Measurements from ENCODE around the gene TAS1R3. TPM values are rescaled to one million over a fixed set of nuclear protein-coding genes. Genes with fewer than 3 reads are reported as not detected.

The TAS1R3 gene
- total and polyA plus RNA-seq, 9 donors: 0.07 to 0.40 (median 0.24) TPM; not detected in 2

GRCh38 chr1:1337793-1338147 lies 6.7 kb downstream of the TAS1R3 start:
- intact Hi-C loops (cut with DNase I): no loop called here
- Histone ChIP-seq H3K9me3 (no peaks in the 10 kb centered on the region), H3K36me3 (no peaks in the 10 kb centered on the region), H3K4me3 (no peak overlapping the region), H3K4me1 (ENCODE audit: insufficient read depth) (no peaks in the 10 kb centered on the region), H3K27me3 (no peaks in the 10 kb centered on the region), H3K27ac (no peak overlapping the region)
- TF ChIP-seq CTCF (IDR thresholded peaks at IDR 0.05) (no peak), POLR2A (IDR thresholded peaks at IDR 0.05) (no peak), EP300 (IDR thresholded peaks at IDR 0.05) (no peak)
- 78 to 85% (median 79%) methylated on average over 18 of the region's 18 CpGs for WGBS, 3 donors
- no peak for DNase-seq

- no peak overlapping the region for H3K27ac ChIP-seq
- 90 to 93% (median 92%) methylated on average over 36 of the region's 36 CpGs for WGBS, 3 donors
- H3K4me3 ChIP-seq: no peak overlapping the region
- DNase-seq: no peak
- no peaks in the 10 kb centered on the region for H3K27me3 ChIP-seq
- TF ChIP-seq CTCF (IDR thresholded peaks at IDR 0.05) (no peak), POLR2A (IDR thresholded peaks at IDR 0.05) (no peak), EP300 (IDR thresholded peaks at IDR 0.05) (no peak)
- no peaks in the 10 kb centered on the region for H3K9me3 ChIP-seq
- H3K36me3 ChIP-seq: no peaks in the 10 kb centered on the region
- H3K4me1 ChIP-seq (ENCODE audit: insufficient read depth): no peaks in the 10 kb centered on the region
- intact Hi-C loops (cut with DNase I): no loop called here
Measured at GRCh38 chr1:1338278-1338677, 7.2 kb downstream of the TAS1R3 start.

- Histone ChIP-seq H3K27ac (no peak overlapping the region), H3K27me3 (no peaks in the 10 kb centered on the region), H3K4me1 (ENCODE audit: insufficient read depth) (no peaks in the 10 kb centered on the region), H3K9me3 (no peaks in the 10 kb centered on the region), H3K36me3 (no peaks in the 10 kb centered on the region), H3K4me3 (no peak overlapping the region)
- intact Hi-C loops (cut with DNase I): no loop called here
- no peak for DNase-seq
- 87 to 90% (median 89%) methylated on average over 23 of the region's 23 CpGs for WGBS, 3 donors
- TF ChIP-seq POLR2A (IDR thresholded peaks at IDR 0.05): no peak
- no peak for TF ChIP-seq CTCF (IDR thresholded peaks at IDR 0.05)
Measured at GRCh38 chr1:1340185-1340584, 9.1 kb downstream of the TAS1R3 start.

GRCh38 chr1:1340791-1341548 lies 9.9 kb downstream of the TAS1R3 start:
- no peak for TF ChIP-seq EP300 (IDR thresholded peaks at IDR 0.05)
- no peak for TF ChIP-seq POLR2A (IDR thresholded peaks at IDR 0.05)
- no peaks in the 10 kb centered on the region for H3K27me3 ChIP-seq
- H3K9me3 ChIP-seq: no peaks in the 10 kb centered on the region
- no peak overlapping the region for H3K27ac ChIP-seq
- 88 to 90% (median 88%) methylated on average over 36 of the region's 36 CpGs for WGBS, 3 donors
- peaks cover 3% of the 10 kb centered on the region for H3K4me1 ChIP-seq (ENCODE audit: insufficient read depth)
- no peak for DNase-seq
- no peaks in the 10 kb centered on the region for H3K36me3 ChIP-seq
- no peak overlapping the region for H3K4me3 ChIP-seq
- intact Hi-C loops (cut with DNase I): no loop called here

GRCh38 chr1:1341549-1342021 lies 10.5 kb downstream of the TAS1R3 start:
- no peak overlapping the region for H3K27ac ChIP-seq
- H3K4me3 ChIP-seq: no peak overlapping the region
- TF ChIP-seq EP300 (IDR thresholded peaks at IDR 0.05) (no peak), CTCF (IDR thresholded peaks at IDR 0.05) (no peak), POLR2A (IDR thresholded peaks at IDR 0.05) (no peak)
- no peaks in the 10 kb centered on the region for H3K27me3 ChIP-seq
- DNase-seq: no peak
- no peaks in the 10 kb centered on the region for H3K36me3 ChIP-seq
- intact Hi-C loops (cut with DNase I): no loop called here
- WGBS, 3 donors: 85 to 90% (median 89%) methylated on average over 17 of the region's 17 CpGs
- H3K4me1 ChIP-seq (ENCODE audit: insufficient read depth): peaks cover 10% of the 10 kb centered on the region
- no peaks in the 10 kb centered on the region for H3K9me3 ChIP-seq
